Mammary epithelial cell (primary cell): ENCODE results near the gene KLF2.

Source experiments
- CTCF ChIP-seq, 2 donors: IDR thresholded peaks in 1 of 2; conservative IDR thresholded peaks in 1 of 2; 2 replicates each; pipeline ENCODE4 v1.5.1; 2011 to 2012; ENCODE audit warnings: inconsistent platforms in 2 of 2, low read length in 2 of 2, mild to moderate bottlenecking in 2 of 2, control low read depth in 1 of 2, low read depth in 1 of 2; ENCODE audit not compliant: insufficient read depth in 1 of 2; ENCODE audit errors: extremely low read depth in 1 of 2
- EZH2 ChIP-seq: IDR thresholded peaks from 2 replicates; pipeline ENCODE4 v1.6.1; 2012; ENCODE audit warnings: low read length, inconsistent platforms, borderline replicate concordance

DNA sequence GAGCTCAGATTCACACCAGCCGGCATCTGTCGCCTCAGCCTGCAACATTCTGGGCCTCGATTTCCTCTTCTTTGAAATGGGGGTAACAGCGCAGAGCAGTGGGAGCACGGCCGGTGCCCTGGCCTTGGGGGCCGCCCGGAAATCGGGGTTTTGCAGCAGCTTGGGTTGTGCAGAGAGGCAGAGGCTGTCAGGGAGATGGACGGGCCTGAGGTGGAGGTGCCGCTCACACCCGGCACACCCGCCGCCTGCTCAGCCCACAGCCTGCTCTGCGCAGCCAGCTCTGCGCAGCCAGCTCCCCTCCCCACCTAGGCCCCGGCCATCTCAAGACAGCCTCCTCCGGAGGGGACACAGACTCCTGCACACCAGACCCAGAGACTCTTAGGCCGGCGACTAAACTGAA lies 10.6 kb downstream of the KLF2 start:
- no peak for TF ChIP-seq CTCF (conservative IDR thresholded peaks at IDR 0.05 in 1 of 2, IDR thresholded peaks at IDR 0.05 in 1 of 2; ENCODE audit: extremely low read depth in 1 of 2, insufficient read depth in 1 of 2, low read depth in 1 of 2, low read length in 2 of 2)
- no peak for TF ChIP-seq EZH2
